Neuron (in vitro differentiated cells): Measurements from ENCODE around the gene CD101.
"Not testable (repeated sequence)": the region's sequence is repeated elsewhere in the genome, so short reads cannot be mapped to it uniquely, and the experiment has no call there.

Experiments used
- H2AFZ ChIP-seq: one replicate; pipeline ENCODE4 v1.6.1; 2013; ENCODE audit warnings: low read depth, mild to moderate bottlenecking, inconsistent platforms, low read length, moderate library complexity
- H3K27me3 ChIP-seq: one replicate; pipeline ENCODE4 v1.6.1; 2013; ENCODE audit warnings: low read length; ENCODE audit not compliant: insufficient read depth
- H3K36me3 ChIP-seq: one replicate; pipeline ENCODE4 v1.6.1; 2013; ENCODE audit warnings: low read length; ENCODE audit not compliant: insufficient read depth
- H3K4me1 ChIP-seq: one replicate; pipeline ENCODE4 v1.6.1; 2013; ENCODE audit warnings: low read length; ENCODE audit not compliant: insufficient read depth
- H3K4me3 ChIP-seq: 2 replicates; pipeline ENCODE4 v1.5.1; 2013; ENCODE audit warnings: mild to moderate bottlenecking, low read length, moderate library complexity
- H3K9me3 ChIP-seq: one replicate; pipeline ENCODE4 v1.6.1; 2013; ENCODE audit warnings: low read length

CD101 gene

DNA sequence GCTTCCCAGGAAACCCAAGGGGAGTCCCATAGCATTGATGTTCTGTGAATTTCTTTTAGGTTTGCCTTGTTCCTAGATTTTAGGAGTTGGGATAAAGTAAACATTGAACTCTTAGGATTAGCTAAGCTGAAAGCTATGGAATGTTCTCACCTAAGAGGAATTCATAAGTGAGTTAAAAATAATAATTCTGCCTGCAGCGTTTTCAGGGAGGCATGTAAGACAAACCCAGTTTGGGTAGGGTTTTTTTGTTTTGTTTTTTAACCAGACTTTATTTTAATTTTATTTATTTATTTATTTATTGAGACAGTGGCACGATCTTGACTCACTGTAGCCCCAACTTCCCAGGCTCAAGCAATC, 28.9 kb upstream of the CD101 start:
- Histone ChIP-seq H2AFZ (no peak overlapping the region), H3K9me3 (peaks cover 14% of the 10 kb centered on the region), H3K27me3 (no peaks in the 10 kb centered on the region), H3K4me1 (peaks cover 12% of the 10 kb centered on the region), H3K36me3 (peaks cover 12% of the 10 kb centered on the region), H3K4me3 (no peak overlapping the region)

DNA sequence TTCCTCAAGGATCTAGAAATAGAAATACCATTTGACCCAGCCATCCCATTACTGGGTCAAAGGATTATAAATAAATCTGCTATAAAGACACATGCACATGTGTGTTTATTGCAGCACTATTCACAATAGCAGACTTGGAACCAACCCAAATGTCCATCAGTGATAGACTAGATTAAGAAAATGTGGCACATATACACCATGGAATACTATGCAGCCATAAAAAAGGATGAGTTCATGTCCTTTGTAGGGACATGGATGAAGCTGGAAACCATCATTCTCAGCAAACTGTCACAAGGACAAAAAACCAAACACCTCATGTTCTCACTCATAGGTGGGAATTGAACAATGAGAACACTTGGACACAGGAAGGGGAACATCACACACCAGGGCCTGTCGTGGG, 21.3 kb upstream of the CD101 start:
- H3K4me1 ChIP-seq, H2AFZ ChIP-seq, H3K36me3 ChIP-seq, H3K4me3 ChIP-seq, H3K9me3 ChIP-seq, H3K27me3 ChIP-seq: not testable (repeated sequence)

- H3K9me3 ChIP-seq = no peaks in the 10 kb centered on the region
- no peak overlapping the region for H2AFZ ChIP-seq
- no peaks in the 10 kb centered on the region for H3K27me3 ChIP-seq
- H3K4me1 ChIP-seq = no peaks in the 10 kb centered on the region
- H3K36me3 ChIP-seq = peaks cover 2% of the 10 kb centered on the region
- H3K4me3 ChIP-seq = no peak overlapping the region
These were observed 20.0 kb upstream of the CD101 start for GRCh38 chr1:116981521-116982037.

DNA sequence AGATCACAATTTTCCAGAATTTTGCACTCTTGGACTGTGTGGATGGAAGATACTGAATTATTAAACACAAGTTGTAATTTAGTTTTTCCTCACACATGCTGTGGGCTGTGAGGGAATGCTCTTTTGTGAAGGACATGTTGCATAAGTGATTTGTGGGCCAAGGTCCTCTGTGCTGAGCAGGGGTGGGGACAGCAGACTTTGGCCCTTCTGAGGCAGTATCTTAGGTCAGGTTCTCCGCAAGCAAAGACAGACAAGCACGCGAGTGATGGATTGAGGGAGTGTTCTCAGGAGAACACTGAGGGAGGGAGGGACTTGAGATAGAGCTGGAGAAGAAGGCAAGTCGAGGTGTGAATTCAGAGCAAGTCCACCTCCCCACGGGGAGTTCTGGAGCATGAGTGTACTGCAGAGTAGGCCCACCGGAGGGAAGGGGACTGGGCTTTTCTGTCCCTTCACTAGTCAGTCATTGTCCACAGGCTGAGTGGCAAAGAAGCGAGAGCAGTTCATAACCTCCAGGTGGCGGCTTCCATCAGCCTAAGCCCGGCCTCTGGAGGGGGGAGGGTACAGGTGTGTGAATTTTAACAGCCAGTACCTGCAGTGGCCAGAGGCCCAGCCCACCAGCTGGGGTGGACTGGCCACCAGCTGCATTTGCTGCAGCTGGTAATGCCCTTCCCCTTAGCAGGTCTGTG, 19.1 kb upstream of the CD101 start:
- Histone ChIP-seq H3K27me3 (no peaks in the 10 kb centered on the region), H3K9me3 (no peaks in the 10 kb centered on the region), H3K4me1 (no peaks in the 10 kb centered on the region), H2AFZ (no peak overlapping the region), H3K4me3 (no peak overlapping the region), H3K36me3 (peaks cover 2% of the 10 kb centered on the region)

DNA sequence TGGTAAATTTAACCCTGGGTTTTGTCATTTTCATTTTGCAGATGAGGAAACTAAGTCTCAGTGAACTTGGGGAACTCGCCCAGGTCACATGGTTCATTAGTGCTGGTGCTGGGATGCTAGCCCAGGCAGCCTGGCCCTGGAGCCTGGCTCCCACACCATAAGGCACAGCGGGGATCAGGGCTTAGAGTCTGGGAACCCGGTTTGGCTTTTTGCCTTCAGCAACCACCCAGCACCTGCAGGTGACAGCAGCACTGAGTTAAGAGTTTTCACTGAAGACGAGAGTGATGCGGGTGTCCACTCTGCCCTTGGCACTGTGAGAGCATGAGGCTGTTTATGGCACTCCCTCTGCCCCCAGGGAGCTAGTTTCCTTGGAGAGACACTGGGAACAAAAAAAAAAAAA, 18.4 kb upstream of the CD101 start:
- H3K9me3 ChIP-seq = no peaks in the 10 kb centered on the region
- peaks cover 2% of the 10 kb centered on the region for H3K36me3 ChIP-seq
- no peak overlapping the region for H2AFZ ChIP-seq
- no peak overlapping the region for H3K4me3 ChIP-seq
- no peaks in the 10 kb centered on the region for H3K27me3 ChIP-seq
- no peaks in the 10 kb centered on the region for H3K4me1 ChIP-seq

DNA sequence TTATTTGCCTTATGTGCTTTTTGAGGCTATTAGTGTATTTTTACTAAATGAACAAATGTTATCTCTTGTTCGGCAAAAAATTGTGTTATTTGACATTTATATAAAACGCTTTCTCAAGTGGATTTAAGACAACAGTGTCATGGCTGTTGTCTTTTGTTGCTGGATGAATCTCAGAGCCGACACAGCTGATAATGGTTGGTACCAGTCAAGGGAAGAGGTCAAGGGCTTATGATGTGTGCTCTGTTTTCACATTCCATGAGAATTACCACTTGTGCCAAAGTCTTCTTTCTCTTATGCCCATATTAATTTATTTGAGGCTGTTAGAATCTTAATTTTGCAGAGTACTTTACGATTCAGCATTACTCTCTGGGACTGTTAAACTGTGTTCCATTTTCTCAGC, 17.9 kb upstream of the CD101 start:
- no peaks in the 10 kb centered on the region for H3K4me1 ChIP-seq
- no peak overlapping the region for H2AFZ ChIP-seq
- H3K27me3 ChIP-seq = no peaks in the 10 kb centered on the region
- no peaks in the 10 kb centered on the region for H3K9me3 ChIP-seq
- H3K4me3 ChIP-seq = no peak overlapping the region
- H3K36me3 ChIP-seq = peaks cover 6% of the 10 kb centered on the region

- Histone ChIP-seq H3K9me3 (no peaks in the 10 kb centered on the region), H3K27me3 (no peaks in the 10 kb centered on the region), H2AFZ (no peak overlapping the region), H3K36me3 (peaks cover 6% of the 10 kb centered on the region), H3K4me3 (no peak overlapping the region), H3K4me1 (no peaks in the 10 kb centered on the region)
These were observed 17.0 kb upstream of the CD101 start for GRCh38 chr1:116984406-116985160.

GRCh38 chr1:116986421-116987255, 14.9 kb upstream of the CD101 start:
- no peak overlapping the region for H2AFZ ChIP-seq
- H3K9me3 ChIP-seq = no peaks in the 10 kb centered on the region
- peaks cover 4% of the 10 kb centered on the region for H3K36me3 ChIP-seq
- no peak overlapping the region for H3K4me3 ChIP-seq
- no peaks in the 10 kb centered on the region for H3K4me1 ChIP-seq
- H3K27me3 ChIP-seq = no peaks in the 10 kb centered on the region

- Histone ChIP-seq H3K9me3 (no peaks in the 10 kb centered on the region), H2AFZ (no peak overlapping the region), H3K36me3 (peaks cover 6% of the 10 kb centered on the region), H3K4me1 (no peaks in the 10 kb centered on the region), H3K4me3 (no peak overlapping the region), H3K27me3 (no peaks in the 10 kb centered on the region)
These were observed 14.4 kb upstream of the CD101 start for GRCh38 chr1:116987256-116987555.

DNA sequence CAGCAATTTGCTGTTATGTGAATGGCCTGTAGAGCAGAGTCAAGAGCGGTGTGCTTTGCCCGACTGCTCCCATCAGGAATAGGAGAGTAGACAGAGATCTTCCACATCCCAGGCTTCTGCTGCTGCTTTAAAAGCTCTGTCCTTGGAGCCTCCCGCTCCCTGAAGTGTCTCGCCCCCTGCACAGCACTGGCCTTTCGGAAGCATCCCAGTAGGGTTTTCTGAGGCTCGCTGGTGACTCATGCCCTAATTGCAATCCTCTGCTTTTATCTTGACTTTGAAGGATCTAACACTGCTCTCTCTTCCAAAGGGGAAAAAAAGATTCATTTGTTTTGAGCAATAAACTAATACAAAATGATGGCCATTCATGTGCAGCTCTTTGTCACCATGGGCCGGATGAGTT, 13.3 kb upstream of the CD101 start:
- Histone ChIP-seq H3K4me1 (no peaks in the 10 kb centered on the region), H2AFZ (no peak overlapping the region), H3K9me3 (no peaks in the 10 kb centered on the region), H3K36me3 (peaks cover 6% of the 10 kb centered on the region), H3K27me3 (no peaks in the 10 kb centered on the region), H3K4me3 (no peak overlapping the region)

GRCh38 chr1:116988908-116989307, 12.7 kb upstream of the CD101 start:
- no peaks in the 10 kb centered on the region for H3K4me1 ChIP-seq

DNA sequence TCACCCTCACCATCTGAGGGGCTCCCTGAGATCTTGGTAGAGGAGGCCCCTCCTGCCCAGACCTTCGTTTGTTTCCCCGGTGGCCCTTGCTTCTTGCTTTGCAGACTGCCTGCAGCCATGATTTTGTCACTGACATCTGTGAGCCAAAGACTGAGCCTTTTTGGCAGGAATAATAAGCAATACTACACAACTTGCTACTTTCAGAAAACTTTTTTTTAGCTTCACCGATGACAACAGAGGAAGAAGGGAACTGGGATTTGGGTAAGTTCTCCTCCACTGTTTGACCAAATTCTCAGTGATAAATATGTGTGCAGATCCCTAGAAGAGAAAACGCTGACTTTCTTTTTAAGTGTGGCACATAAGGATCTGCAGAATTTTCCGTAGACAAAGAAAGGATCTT, 11.7 kb upstream of the CD101 start:
- H3K27me3 ChIP-seq = no peaks in the 10 kb centered on the region
- no peaks in the 10 kb centered on the region for H3K4me1 ChIP-seq
- no peak overlapping the region for H3K4me3 ChIP-seq
- peaks cover 6% of the 10 kb centered on the region for H3K36me3 ChIP-seq
- no peak overlapping the region for H2AFZ ChIP-seq
- H3K9me3 ChIP-seq = no peaks in the 10 kb centered on the region

More at GRCh38 chr1:116988908-116989307, 12.7 kb upstream of the CD101 start:
- no peak overlapping the region for H3K4me3 ChIP-seq
- no peaks in the 10 kb centered on the region for H3K27me3 ChIP-seq
- peaks cover 6% of the 10 kb centered on the region for H3K36me3 ChIP-seq
- no peaks in the 10 kb centered on the region for H3K9me3 ChIP-seq
- H2AFZ ChIP-seq = no peak overlapping the region

DNA sequence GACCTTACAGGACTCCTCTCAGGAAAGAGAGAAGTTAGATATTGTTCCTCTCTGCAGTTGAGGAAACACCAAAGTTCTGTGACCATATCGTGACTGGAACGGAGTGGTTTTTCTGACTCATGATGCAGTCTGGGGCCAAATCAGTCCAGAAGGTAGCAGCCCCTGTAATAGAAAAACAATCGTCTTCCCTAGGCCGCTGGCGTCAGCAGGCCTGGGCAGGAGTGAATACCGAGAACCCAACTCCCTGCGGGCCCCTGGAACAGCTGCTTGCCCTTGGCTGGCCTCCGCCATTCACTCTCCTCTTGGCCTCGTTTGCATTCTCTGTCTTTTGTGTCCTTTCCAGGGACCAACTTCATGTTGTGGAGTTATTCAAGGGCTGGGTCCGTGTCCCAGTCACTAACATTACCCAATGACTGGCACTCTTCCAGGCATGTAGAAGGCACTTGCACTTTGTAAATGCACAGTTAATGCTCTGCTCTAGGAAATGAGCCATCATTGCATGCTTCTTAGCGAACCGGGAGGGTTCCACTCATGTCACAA, 10.9 kb upstream of the CD101 start:
- Histone ChIP-seq H3K9me3 (no peaks in the 10 kb centered on the region), H3K36me3 (peaks cover 6% of the 10 kb centered on the region), H3K4me3 (no peak overlapping the region), H3K27me3 (no peaks in the 10 kb centered on the region), H3K4me1 (no peaks in the 10 kb centered on the region), H2AFZ (no peak overlapping the region)
